Stomach smooth muscle (tissue), 2 donors: Measurements from ENCODE around the gene ABAT.

ENCODE experiments used
- H3K27ac ChIP-seq: one replicate; pipeline ENCODE4 v1.7.0; 2013; ENCODE audit warnings: mild to moderate bottlenecking, low read length, inconsistent platforms
- H3K27me3 ChIP-seq, 2 donors: one replicate each; pipeline ENCODE4 v1.7.0; 2013; ENCODE audit warnings: low read length in 2 of 2; ENCODE audit not compliant: insufficient read depth in 2 of 2, control insufficient read depth in 1 of 2
- H3K36me3 ChIP-seq, 2 donors: one replicate each; pipeline ENCODE4 v1.7.0; 2013; ENCODE audit warnings: low read length in 2 of 2; ENCODE audit not compliant: control insufficient read depth in 2 of 2, insufficient read depth in 2 of 2
- H3K4me1 ChIP-seq: one replicate; pipeline ENCODE4 v1.7.0; 2013; ENCODE audit warnings: low read length; ENCODE audit not compliant: control insufficient read depth, insufficient read depth
- H3K4me3 ChIP-seq, 2 donors: one replicate each; pipeline ENCODE4 v1.7.0; 2013; ENCODE audit warnings: low read length in 2 of 2
- H3K9ac ChIP-seq, 2 donors: one replicate each; pipeline ENCODE4 v1.7.0; 2013; ENCODE audit warnings: low read length in 2 of 2, mild to moderate bottlenecking in 1 of 2
- H3K9me3 ChIP-seq, 2 donors: one replicate each; pipeline ENCODE4 v1.7.0; 2013; ENCODE audit warnings: low read length in 2 of 2; ENCODE audit not compliant: control insufficient read depth in 2 of 2
- donor health status: healthy.
- donor health status: Pancreatic carcinoma.

Gene ABAT

GRCh38 chr16:8674413-8675022 lies at the start of gene ABAT:
TSS of gene ABAT (plus strand) at chr16:8674617. CDS start at chr16:8735740, 61,123 bp downstream.
- H3K4me3 ChIP-seq, result peak within 1 kb of the TSS; percentile 82
- H3K36me3 ChIP-seq, result no peaks in the 10 kb centered on the region
- peaks cover 11% of the 10 kb centered on the region for H3K4me1 ChIP-seq
- peak within 1 kb of the TSS; percentile 48 to 55 for H3K9ac ChIP-seq
- no peak within 1 kb of the TSS for H3K27ac ChIP-seq
- H3K9me3 ChIP-seq, result no peaks in the 10 kb centered on the region
- H3K27me3 ChIP-seq, result no peaks in the 10 kb centered on the region

DNA sequence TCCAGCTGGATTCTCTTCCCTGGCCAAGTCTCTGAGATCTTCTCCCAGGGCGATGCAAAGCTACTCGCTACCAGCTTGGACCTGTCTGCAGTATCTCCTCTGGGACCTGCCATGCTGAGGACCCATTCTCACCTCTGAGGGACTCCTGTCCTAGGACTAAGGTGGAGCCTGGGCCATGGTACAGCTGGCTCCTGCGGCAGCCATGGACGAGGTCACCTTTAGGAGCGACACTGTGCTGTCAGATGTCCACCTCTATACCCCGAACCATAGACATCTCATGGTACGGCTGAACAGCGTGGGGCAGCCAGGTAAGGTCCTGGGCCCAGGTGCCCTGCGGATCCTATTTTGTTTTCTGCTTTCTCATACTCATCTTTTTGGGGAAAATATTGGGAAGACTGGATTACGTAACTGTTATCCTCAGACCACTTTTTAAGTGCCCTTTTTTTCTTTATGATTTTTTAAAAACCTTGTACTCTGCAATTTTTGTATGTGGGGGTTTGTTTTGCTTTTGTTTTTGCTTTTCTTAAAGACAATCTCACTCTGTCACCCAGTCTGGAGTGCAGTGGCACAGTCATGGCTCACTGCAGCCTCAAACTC lies 48.8 kb upstream of the ABAT start:
- Histone ChIP-seq H3K36me3 (peaks cover 43 to 45% of the 10 kb centered on the region in 2 donors), H3K27me3 (no peaks in the 10 kb centered on the region), H3K4me1 (peaks cover 8% of the 10 kb centered on the region), H3K27ac (no peak overlapping the region), H3K4me3 (no peak overlapping the region), H3K9ac (no peak overlapping the region), H3K9me3 (no peaks in the 10 kb centered on the region)

DNA sequence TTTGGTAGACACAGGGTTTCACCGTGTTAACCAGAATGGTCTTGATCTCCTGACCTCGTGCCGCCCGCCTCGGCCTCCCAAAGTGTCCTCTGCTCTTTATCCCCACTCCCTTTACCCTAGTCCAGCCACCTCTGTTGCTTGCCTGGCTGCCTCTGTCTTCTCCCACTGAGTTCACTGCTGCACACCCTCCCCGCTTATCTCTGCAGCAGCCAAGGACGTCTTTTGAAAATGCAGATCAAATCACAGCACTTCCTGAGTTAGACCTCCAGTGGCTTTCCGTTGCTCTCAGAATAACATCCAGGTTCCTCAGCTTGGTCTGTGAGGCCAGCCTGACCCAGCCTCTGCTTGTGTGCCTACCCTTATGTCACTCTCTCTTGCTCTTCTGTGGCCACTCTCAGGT lies 47.5 kb upstream of the ABAT start:
- H3K4me3 ChIP-seq, result no peak overlapping the region
- no peaks in the 10 kb centered on the region for H3K27me3 ChIP-seq
- peaks cover 47 to 48% of the 10 kb centered on the region in 2 donors for H3K36me3 ChIP-seq
- no peak overlapping the region for H3K27ac ChIP-seq
- no peak overlapping the region for H3K9ac ChIP-seq
- no peaks in the 10 kb centered on the region for H3K9me3 ChIP-seq
- peaks cover 6% of the 10 kb centered on the region for H3K4me1 ChIP-seq

- H3K27me3 ChIP-seq, result no peaks in the 10 kb centered on the region
- H3K36me3 ChIP-seq, result peaks cover 48 to 50% of the 10 kb centered on the region in 2 donors
- peaks cover 3% of the 10 kb centered on the region for H3K4me1 ChIP-seq
- no peak overlapping the region for H3K27ac ChIP-seq
- H3K4me3 ChIP-seq, result no peak overlapping the region
- no peak overlapping the region for H3K9ac ChIP-seq
- H3K9me3 ChIP-seq, result no peaks in the 10 kb centered on the region
These were observed 47.0 kb upstream of the ABAT start for GRCh38 chr16:8627456-8627855.

- Histone ChIP-seq H3K4me1 (no peaks in the 10 kb centered on the region), H3K36me3 (peaks cover 48 to 67% of the 10 kb centered on the region in 2 donors), H3K27me3 (no peaks in the 10 kb centered on the region), H3K9me3 (no peaks in the 10 kb centered on the region), H3K4me3 (no peak overlapping the region), H3K9ac (no peak overlapping the region), H3K27ac (no peak overlapping the region)
These were observed 45.3 kb upstream of the ABAT start for GRCh38 chr16:8628981-8629725.

DNA sequence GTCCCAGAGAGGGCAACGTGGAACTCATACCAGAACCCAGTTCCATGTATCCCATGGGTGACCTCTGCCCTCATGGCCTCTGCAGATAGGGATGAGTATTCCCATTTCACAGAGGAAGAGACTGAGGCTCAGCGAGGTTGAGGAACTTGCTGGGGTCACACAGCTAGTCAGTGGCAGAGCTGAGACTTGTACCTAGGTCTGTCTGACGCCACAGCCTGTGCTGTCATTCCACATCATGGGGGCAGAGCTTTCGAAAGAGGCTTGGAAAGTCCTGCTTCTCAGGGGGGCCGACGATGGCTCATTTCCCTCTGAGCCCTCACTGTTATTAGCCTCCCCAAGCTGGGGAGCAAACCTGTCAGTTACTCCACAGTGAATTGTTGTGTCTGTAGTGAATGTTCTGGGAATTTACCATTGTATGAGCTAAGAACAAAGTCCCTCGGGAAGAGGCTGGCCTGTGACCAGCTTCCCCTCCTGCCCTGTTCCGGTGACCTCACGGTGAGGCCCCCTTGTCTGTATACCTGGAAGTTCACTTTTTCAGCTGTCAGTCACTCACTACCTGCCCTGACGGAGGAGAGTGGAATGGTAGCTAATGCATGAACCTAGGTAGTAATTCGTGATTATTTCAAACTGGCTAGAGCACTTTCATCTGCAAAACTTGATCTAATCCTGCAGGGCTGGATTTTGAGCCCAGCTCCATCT lies 44.0 kb upstream of the ABAT start:
- H3K36me3 ChIP-seq, result peaks cover 49 to 73% of the 10 kb centered on the region in 2 donors
- no peaks in the 10 kb centered on the region for H3K27me3 ChIP-seq
- no peak overlapping the region for H3K27ac ChIP-seq
- H3K9me3 ChIP-seq, result no peaks in the 10 kb centered on the region
- H3K4me1 ChIP-seq, result no peaks in the 10 kb centered on the region
- no peak overlapping the region for H3K4me3 ChIP-seq
- no peak overlapping the region for H3K9ac ChIP-seq

GRCh38 chr16:8631373-8631772 lies 43.0 kb upstream of the ABAT start:
- no peak overlapping the region for H3K27ac ChIP-seq
- H3K27me3 ChIP-seq, result no peaks in the 10 kb centered on the region
- H3K4me1 ChIP-seq, result no peaks in the 10 kb centered on the region
- H3K4me3 ChIP-seq, result no peak overlapping the region
- H3K9ac ChIP-seq, result no peak overlapping the region
- H3K9me3 ChIP-seq, result no peaks in the 10 kb centered on the region
- H3K36me3 ChIP-seq, result peaks cover 47 to 71% of the 10 kb centered on the region in 2 donors

- Histone ChIP-seq H3K9ac (no peak overlapping the region), H3K4me3 (no peak overlapping the region), H3K36me3 (peaks cover 48 to 75% of the 10 kb centered on the region in 2 donors), H3K4me1 (no peaks in the 10 kb centered on the region), H3K27ac (peak overlapping the region; percentile 11), H3K9me3 (no peaks in the 10 kb centered on the region), H3K27me3 (no peaks in the 10 kb centered on the region)
These were observed 42.5 kb upstream of the ABAT start for GRCh38 chr16:8631818-8632465.

- no peaks in the 10 kb centered on the region for H3K4me1 ChIP-seq
- H3K27ac ChIP-seq, result peak overlapping the region; percentile 11
- no peak overlapping the region for H3K4me3 ChIP-seq
- no peaks in the 10 kb centered on the region for H3K27me3 ChIP-seq
- H3K9me3 ChIP-seq, result no peaks in the 10 kb centered on the region
- no peak overlapping the region for H3K9ac ChIP-seq
- H3K36me3 ChIP-seq, result peaks cover 47 to 75% of the 10 kb centered on the region in 2 donors
These were observed 41.7 kb upstream of the ABAT start for GRCh38 chr16:8632675-8633182.
